T-helper 9 cell (primary cell): Measurements from ENCODE around the gene PLGLB2.
"Not testable (repeated sequence)": the region's sequence is repeated elsewhere in the genome, so short reads cannot be mapped to it uniquely, and the experiment has no call there.

Experiments
- DNase-seq: peaks from one replicate; pipeline ENCODE4 v3.0.0-alpha.2; 2020
- total RNA-seq, 2 donors: gene quantifications; one replicate each; lab custom pipeline; 2026; lab: John Stamatoyannopoulos, UW

Gene PLGLB2
- total RNA-seq = 0 to 0.56 reads per million in 2 donors

GRCh38 chr2:87747791-87748190 lies at the start of gene PLGLB2:
PLGLB2 (plus strand) TSS chr2:87748087; CDS start chr2:87748154, 67 bp downstream.
- not testable (repeated sequence) for DNase-seq

GRCh38 chr2:87704572-87705323 lies 43.1 kb upstream of the PLGLB2 start:
- not testable (repeated sequence) for DNase-seq

- not testable (repeated sequence) for DNase-seq
Observed at GRCh38 chr2:87708368-87708767, 39.5 kb upstream of the PLGLB2 start.

- not testable (repeated sequence) for DNase-seq
Observed at GRCh38 chr2:87727940-87728599, 19.8 kb upstream of the PLGLB2 start.

GRCh38 chr2:87740928-87741327 lies 7.0 kb upstream of the PLGLB2 start:
- DNase-seq = not testable (repeated sequence)

GRCh38 chr2:87742393-87743108 lies 5.3 kb upstream of the PLGLB2 start:
- DNase-seq = not testable (repeated sequence)

GRCh38 chr2:87743638-87744037 lies 4.2 kb upstream of the PLGLB2 start:
- not testable (repeated sequence) for DNase-seq

- not testable (repeated sequence) for DNase-seq
Observed at GRCh38 chr2:87745353-87745951, 2.4 kb upstream of the PLGLB2 start.

GRCh38 chr2:87748524-87748923 lies 637 bp downstream of the PLGLB2 start:
- DNase-seq = not testable (repeated sequence)

GRCh38 chr2:87750560-87750959 lies 2.7 kb downstream of the PLGLB2 start:
- DNase-seq = not testable (repeated sequence)

- not testable (repeated sequence) for DNase-seq
Observed at GRCh38 chr2:87754759-87755158, 6.9 kb downstream of the PLGLB2 start.
